Heart right ventricle (tissue), 16 donors: Measurements from ENCODE around the gene LANCL3. TPM values are rescaled to one million over a fixed set of nuclear protein-coding genes. Genes with fewer than 3 reads are reported as not detected.

ENCODE experiments used
- ATAC-seq, 8 donors: fragments of 200-7000 bp; cut with Tn5 transposase; one replicate each; pipeline ENCODE4 v1.9.1; 2020; ENCODE audit warnings: mild to moderate bottlenecking in 8 of 8, moderate library complexity in 8 of 8, moderate number of reproducible peaks in 1 of 8
- DNase-seq, 2 donors: peaks; one replicate each; pipeline ENCODE4 v3.0.0-alpha.2; 2020
- H3K27ac ChIP-seq, 10 donors: fragments of 200-600 bp; sonication (generic) in 2 of 10; one replicate each; pipeline versions ENCODE4 v1.5.0 to v1.8.0; 2020 to 2022; ENCODE audit warnings: mild to moderate bottlenecking in 3 of 10
- H3K27me3 ChIP-seq, 7 donors: fragments of 200-600 bp; one replicate each; pipeline ENCODE4 v1.8.0; 2021 to 2022; ENCODE audit warnings: mild to moderate bottlenecking in 2 of 7
- H3K36me3 ChIP-seq, 9 donors: fragments of 200-600 bp; sonication (generic) in 1 of 9; one replicate each; pipeline versions ENCODE4 v1.5.0 to v1.8.0; 2020 to 2022; ENCODE audit warnings: mild to moderate bottlenecking in 2 of 9
- H3K4me1 ChIP-seq, 9 donors: fragments of 200-600 bp; sonication (generic) in 1 of 9; one replicate each; pipeline versions ENCODE4 v1.5.0 to v1.8.0; 2020 to 2022; ENCODE audit warnings: mild to moderate bottlenecking in 4 of 9
- H3K4me3 ChIP-seq, 10 donors: fragments of 200-600 bp; sonication (generic) in 2 of 10; one replicate each; pipeline versions ENCODE4 v1.5.0 to v1.8.0; 2020 to 2022; ENCODE audit warnings: mild to moderate bottlenecking in 7 of 10, moderate library complexity in 2 of 10
- H3K9me3 ChIP-seq, 11 donors: fragments of 200-600 bp in 10 of 11; sonication (generic) in 2 of 11; one replicate each; pipeline versions ENCODE4 v1.5.0 to v1.8.0; 2013 to 2022; ENCODE audit warnings: mild to moderate bottlenecking in 2 of 11, control low read depth in 1 of 11, moderate library complexity in 1 of 11
- WGBS, 2 donors: extraction: QIAGEN DNeasy Blood & Tissue Kit; methylation state at CpG; one replicate each; pipeline ENCODE4 v1.1.7; 2013; ENCODE audit warnings: inconsistent platforms in 1 of 2; 5-methylcytosine and 5-hydroxymethylcytosine counted together
- intact Hi-C, 10 donors: fragments of 100-400 bp; cut with DNase I; formaldehyde crosslinking; loops; one replicate each; pipeline versions ENCODE4 v1.11.1 to v1.14.2; 2022
- polyA plus RNA-seq, 2 donors: library from polyadenylated mRNA; stranded (reverse); fragments of 200-250 nt; gene quantifications; one replicate each; pipeline ENCODE4 v1.2.3, GENCODE V29; 2013
- total RNA-seq, 10 donors: library from RNA; stranded (reverse); fragmentation: NEBNext Ultra II Directional in 3 of 10; extraction: Animal tissue kit (Norgen Biotek cat#: 25700) in 3 of 10; gene quantifications; one replicate each; pipeline versions ENCODE4 v1.2.1 to v1.2.4, GENCODE V29; 2021 to 2023
- TF ChIP-seq, protein P1 (sequence below), 9 donors: fragments of 200-600 bp; sonication (generic) in 2 of 9; IDR thresholded peaks; one replicate each; pipeline versions ENCODE4 v1.5.0 to v1.8.0; 2021 to 2022; ENCODE audit warnings: antibody characterized with exemption in 9 of 9, mild to moderate bottlenecking in 5 of 9, moderate library complexity in 1 of 9
- donor health status: Arrhythmogenic right ventricular cardiomyopathy.
- donor health status: ischemic (EF 13 %, LVEDD 7.1; RV severe dilation, severe dysfunction).
- donor health status: healthy with polysubstance abuse.
- donor health status: DM: no; HTN: yes; CAD: no.
- donor health status: DM: no; HTN: no; CAD: no.
- donor health status: ischemic (EF 25% LVEDD 6.9; RV normal size, moderate dysfunction).
- donor health status: ischemic (EF 25% LVEDD 5.7; RV mildly dilated, moderate dysfunction).
- donor health status: healthy.
- donor health status: DM: yes; HTN: yes; CAD: no.
- donor health status: Ischemic cardiomyopathy.
- donor health status: ischemic (EF 35%, LVEDD 5.7; RV mildly dilated, moderate dysfunction).
- donor health status: nonischemic (EF 11% LVEDD 7.7; RV severe dilation, severe dysfunction).
- donor health status: DM: yes; HTN: yes; CAD: no.
- donor health status: PGD.
- donor health status: ischemic (EF 29% LVEDD 5.4; RV normal size, mild dysfunction).
- donor health status: nonischemic (EF 23%, LVEDD 6.1; RV moderate dilation, normal function).

LANCL3 gene
- total and polyA plus RNA-seq, 12 donors: 0.04 to 0.56 (median 0.14) TPM

DNA sequence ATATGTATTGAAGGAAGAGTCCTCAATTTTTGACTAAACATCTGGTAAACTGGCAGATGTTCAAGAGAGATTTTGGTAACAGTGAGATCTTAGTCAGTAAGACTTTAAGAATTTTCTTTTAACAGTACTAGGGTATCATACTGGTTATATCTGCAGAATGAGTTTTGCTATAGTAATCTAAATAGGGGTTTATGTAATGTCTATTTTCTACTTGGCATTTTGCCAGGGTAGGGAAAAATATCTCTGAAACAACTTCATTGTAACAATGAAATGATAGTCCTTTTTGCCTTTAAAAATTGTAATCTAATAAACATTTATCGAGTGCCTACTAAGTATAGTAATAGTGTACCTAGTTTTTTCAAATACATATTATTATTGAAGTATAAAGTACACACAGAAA, 146.2 kb downstream of the LANCL3 start:
- ATAC-seq (no peak), DNase-seq (no peak)
- peaks cover 0 to 11% (median 0%) of the 10 kb centered on the region in 7 donors for H3K27me3 ChIP-seq
- no peak overlapping the region for H3K27ac ChIP-seq
- no peaks in the 10 kb centered on the region for H3K9me3 ChIP-seq
- TF ChIP-seq, protein P1, sequence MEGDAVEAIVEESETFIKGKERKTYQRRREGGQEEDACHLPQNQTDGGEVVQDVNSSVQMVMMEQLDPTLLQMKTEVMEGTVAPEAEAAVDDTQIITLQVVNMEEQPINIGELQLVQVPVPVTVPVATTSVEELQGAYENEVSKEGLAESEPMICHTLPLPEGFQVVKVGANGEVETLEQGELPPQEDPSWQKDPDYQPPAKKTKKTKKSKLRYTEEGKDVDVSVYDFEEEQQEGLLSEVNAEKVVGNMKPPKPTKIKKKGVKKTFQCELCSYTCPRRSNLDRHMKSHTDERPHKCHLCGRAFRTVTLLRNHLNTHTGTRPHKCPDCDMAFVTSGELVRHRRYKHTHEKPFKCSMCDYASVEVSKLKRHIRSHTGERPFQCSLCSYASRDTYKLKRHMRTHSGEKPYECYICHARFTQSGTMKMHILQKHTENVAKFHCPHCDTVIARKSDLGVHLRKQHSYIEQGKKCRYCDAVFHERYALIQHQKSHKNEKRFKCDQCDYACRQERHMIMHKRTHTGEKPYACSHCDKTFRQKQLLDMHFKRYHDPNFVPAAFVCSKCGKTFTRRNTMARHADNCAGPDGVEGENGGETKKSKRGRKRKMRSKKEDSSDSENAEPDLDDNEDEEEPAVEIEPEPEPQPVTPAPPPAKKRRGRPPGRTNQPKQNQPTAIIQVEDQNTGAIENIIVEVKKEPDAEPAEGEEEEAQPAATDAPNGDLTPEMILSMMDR (IDR thresholded peaks at IDR 0.05): no peak
- no peaks in the 10 kb centered on the region for H3K36me3 ChIP-seq
- peaks cover 0 to 5% (median 0%) of the 10 kb centered on the region in 9 donors for H3K4me1 ChIP-seq
- intact Hi-C loops: no loop called here
- H3K4me3 ChIP-seq: no peak overlapping the region
- 55 to 79% methylated on average over 1 of the region's 1 CpG for WGBS, 2 donors

GRCh38 chrX:37722595-37722994, 151.1 kb downstream of the LANCL3 start:
- Histone ChIP-seq H3K4me3 (no peak overlapping the region), H3K36me3 (no peaks in the 10 kb centered on the region), H3K27ac (peak overlapping the region in 5 of 10 donors; percentile 39 to 65 (median 48)), H3K4me1 (peaks cover 0 to 9% (median 0%) of the 10 kb centered on the region in 9 donors), H3K27me3 (peaks cover 0 to 13% (median 0%) of the 10 kb centered on the region in 7 donors), H3K9me3 (no peaks in the 10 kb centered on the region)
- peak in 2 of 8 donors; percentile 33 to 70 for ATAC-seq
- no peak for DNase-seq
- TF ChIP-seq, protein P1 (IDR thresholded peaks at IDR 0.05): no peak
- 63 to 76% methylated on average over 1 of the region's 1 CpG for WGBS, 2 donors
- intact Hi-C loops: no loop called here

- DNase-seq: no peak
These were observed 154.9 kb downstream of the LANCL3 start for GRCh38 chrX:37726346-37726745.

More at GRCh38 chrX:37726346-37726745, 154.9 kb downstream of the LANCL3 start:
- 83 to 91% methylated on average over 3 of the region's 3 CpGs for WGBS, 2 donors
- no peak overlapping the region for H3K27ac ChIP-seq
- intact Hi-C loops: no loop called here
- H3K27me3 ChIP-seq: peaks cover 0 to 10% (median 0%) of the 10 kb centered on the region in 7 donors
- no peaks in the 10 kb centered on the region for H3K36me3 ChIP-seq
- H3K9me3 ChIP-seq: no peaks in the 10 kb centered on the region
- TF ChIP-seq, protein P1 (IDR thresholded peaks at IDR 0.05): no peak
- H3K4me3 ChIP-seq: no peak overlapping the region
- no peak for ATAC-seq
- H3K4me1 ChIP-seq: peaks cover 0 to 9% (median 0%) of the 10 kb centered on the region in 9 donors

Other genes starting within 250 kb of the LANCL3 start
- 10 to 100 TPM in 7 of 10 donors, 1 to 10 TPM in 3; 8.8 to 15.9 (median 11.2) TPM for gene PRRG1, start 222.3 kb upstream of the LANCL3 start, total RNA-seq
- gene PRRG1, start 222.3 kb upstream of the LANCL3 start, polyA plus RNA-seq: 1 to 10 TPM; 3.0 to 4.0 TPM
- gene XK, start 114.1 kb downstream of the LANCL3 start, total RNA-seq: 10 to 100 TPM in 1 of 10 donors, 1 to 10 TPM in 9; 5.3 to 10.1 (median 8.0) TPM
- gene XK, start 114.1 kb downstream of the LANCL3 start, polyA plus RNA-seq: 1 to 10 TPM; 1.8 TPM
- gene CYBB, start 208.4 kb downstream of the LANCL3 start, total RNA-seq: 100 to 1,000 TPM in 1 of 10 donors, 10 to 100 TPM in 3, 1 to 10 TPM in 6; 4.8 to 106 (median 8.1) TPM
- 1 to 10 TPM; 1.9 to 2.3 TPM for gene CYBB, start 208.4 kb downstream of the LANCL3 start, polyA plus RNA-seq